Mesodermal cell (in vitro differentiated cells): ENCODE data around the gene ZNF177.

Experiments used
- H3K27ac ChIP-seq: 2 replicates; pipeline ENCODE4 v1.7.0; 2013; ENCODE audit warnings: mild to moderate bottlenecking, low read depth, low read length, moderate library complexity; ENCODE audit not compliant: severe bottlenecking
- H3K36me3 ChIP-seq: 2 replicates; pipeline ENCODE4 v1.7.1; 2013; ENCODE audit warnings: mild to moderate bottlenecking, low read length, moderate library complexity; ENCODE audit not compliant: control insufficient read depth, insufficient read depth
- H3K4me1 ChIP-seq: one replicate; pipeline ENCODE4 v1.7.1; 2013; ENCODE audit warnings: mild to moderate bottlenecking, low read length; ENCODE audit not compliant: insufficient read depth, control insufficient read depth, poor library complexity, severe bottlenecking
- H3K4me3 ChIP-seq: 2 replicates; pipeline ENCODE4 v1.7.0; 2013; ENCODE audit warnings: low read length, control low read depth, mild to moderate bottlenecking; ENCODE audit not compliant: insufficient read depth, poor library complexity, severe bottlenecking; ENCODE audit errors: extremely low read depth
- H3K9me3 ChIP-seq: 2 replicates; pipeline ENCODE4 v1.7.1; 2013; ENCODE audit warnings: mild to moderate bottlenecking, low read length, moderate library complexity; ENCODE audit not compliant: control insufficient read depth
- WGBS, 2 experiments: methylation state at CpG; one replicate each; pipeline ENCODE4 v1.1.5; 2013; ENCODE audit warnings: missing lambda C conversion rate in 2 of 2; ENCODE audit not compliant: insufficient coverage in 2 of 2; 5-methylcytosine and 5-hydroxymethylcytosine counted together

The ZNF177 gene

GRCh38 chr19:9427941-9428340 lies 65.1 kb downstream of the ZNF177 start:
- Histone ChIP-seq H3K4me1 (no peaks in the 10 kb centered on the region), H3K36me3 (peaks cover 90% of the 10 kb centered on the region), H3K27ac (no peak overlapping the region), H3K4me3 (no peak overlapping the region), H3K9me3 (no peaks in the 10 kb centered on the region)
- 61 to 89% methylated on average over 3 to 6 of the region's 6 CpGs for WGBS, 2 experiments

- Histone ChIP-seq H3K36me3 (peaks cover 76% of the 10 kb centered on the region), H3K4me3 (no peak overlapping the region), H3K4me1 (no peaks in the 10 kb centered on the region), H3K27ac (no peak overlapping the region), H3K9me3 (no peaks in the 10 kb centered on the region)
- WGBS, 2 experiments = 75 to 100% methylated on average over 1 of the region's 1 CpG
These were observed 67.6 kb downstream of the ZNF177 start for GRCh38 chr19:9430444-9430843.

DNA sequence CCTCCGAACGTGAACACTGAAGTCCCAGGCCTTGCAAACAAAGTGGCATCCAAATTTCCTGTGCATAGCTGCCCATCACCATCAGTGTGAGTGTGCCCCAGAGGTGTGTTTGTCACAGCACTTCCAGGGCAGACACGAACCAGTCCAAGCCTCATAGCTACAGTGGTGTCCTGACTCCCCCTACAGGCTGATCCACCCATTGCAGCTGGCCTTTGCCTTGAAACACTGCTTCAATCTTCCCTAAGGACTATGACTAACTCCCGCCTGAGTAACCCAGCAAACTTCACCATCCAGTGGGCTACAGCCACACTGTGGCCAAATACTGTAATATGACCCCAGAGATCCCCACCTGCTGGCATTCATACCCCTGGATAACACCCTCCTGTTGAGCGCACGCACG lies 68.7 kb downstream of the ZNF177 start:
- WGBS, 2 experiments = 81 to 86% methylated on average over 4 of the region's 7 CpGs
- H3K9me3 ChIP-seq = no peaks in the 10 kb centered on the region
- H3K27ac ChIP-seq = no peak overlapping the region
- peaks cover 66% of the 10 kb centered on the region for H3K36me3 ChIP-seq
- H3K4me3 ChIP-seq = no peak overlapping the region
- no peaks in the 10 kb centered on the region for H3K4me1 ChIP-seq
